ENCODE data around the gene MIS12.

The MIS12 gene

DNA sequence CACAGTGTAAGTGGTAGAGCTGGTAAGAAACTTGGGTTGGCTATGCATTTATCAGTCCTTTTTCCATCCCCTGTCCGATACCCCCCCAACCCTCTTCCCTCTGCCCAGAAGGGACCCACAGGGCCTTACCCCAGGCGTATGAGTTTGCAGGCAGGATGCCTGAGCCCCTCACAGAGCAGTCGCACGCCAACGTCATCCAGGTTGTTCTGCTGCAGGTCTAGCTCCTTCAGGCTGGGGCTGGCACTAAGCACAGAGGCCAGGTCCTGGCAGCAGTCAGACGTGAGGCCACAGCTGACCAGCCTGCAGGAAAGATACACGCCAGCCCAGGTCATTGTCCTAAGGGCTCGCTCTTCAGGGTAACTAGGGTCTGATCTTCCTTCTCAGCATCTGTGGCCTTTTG, 52.9 kb downstream of the MIS12 start:
- Histone ChIP-seq H3K36me3 (ENCODE audit: control insufficient read depth, insufficient read depth, low read length, severe bottlenecking) (peaks cover 67% of the 10 kb centered on the region), H3K9me3 (ENCODE audit: control insufficient read depth, low read length) (no peaks in the 10 kb centered on the region)

DNA sequence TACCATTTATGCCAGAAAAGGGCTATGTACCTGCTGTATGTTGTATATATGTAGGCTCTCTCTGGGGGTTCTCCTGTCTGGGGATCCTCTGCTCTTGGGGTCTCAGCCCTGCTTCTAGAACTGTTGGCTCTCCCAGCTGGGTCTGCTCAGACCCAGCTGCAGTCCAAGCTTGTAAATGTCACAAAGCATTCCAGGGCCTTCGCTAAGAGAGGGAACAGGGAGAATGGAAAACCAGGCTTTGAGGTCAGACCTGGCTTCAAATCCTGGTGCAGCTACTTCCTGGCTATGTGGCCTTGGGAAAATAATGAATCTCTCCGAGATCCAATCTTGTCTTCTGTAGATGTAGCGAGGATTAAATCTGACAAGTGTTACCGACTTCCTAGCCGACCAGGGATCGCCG, 54.0 kb downstream of the MIS12 start:
- Histone ChIP-seq H3K4me1 (ENCODE audit: control insufficient read depth, insufficient read depth, low read length) (no peaks in the 10 kb centered on the region), H3K36me3 (ENCODE audit: control insufficient read depth, insufficient read depth, low read length, severe bottlenecking) (peaks cover 67% of the 10 kb centered on the region), H3K27me3 (replicated peaks; ENCODE audit: control insufficient read depth, insufficient read depth, low read length) (no peaks in the 10 kb centered on the region), H3K4me3 (ENCODE audit: low read length) (no peak overlapping the region), H3K9ac (ENCODE audit: low read length) (no peak overlapping the region), H3K9me3 (ENCODE audit: control insufficient read depth, low read length) (no peaks in the 10 kb centered on the region)
- no peak for DNase-seq (ENCODE audit: low read depth)

More for the DNA sequence above, 52.9 kb downstream of the MIS12 start:
- H3K4me1 ChIP-seq (ENCODE audit: control insufficient read depth, insufficient read depth, low read length): no peaks in the 10 kb centered on the region
- no peak for DNase-seq (ENCODE audit: low read depth)
- no peaks in the 10 kb centered on the region for H3K27me3 ChIP-seq (replicated peaks; ENCODE audit: control insufficient read depth, insufficient read depth, low read length)
- no peak overlapping the region for H3K4me3 ChIP-seq (ENCODE audit: low read length)
- H3K9ac ChIP-seq (ENCODE audit: low read length): no peak overlapping the region

Data from adipocyte (in vitro differentiated cells).